Measurements from ENCODE around the gene SUCNR1. TPM values are rescaled to one million over a fixed set of nuclear protein-coding genes. Genes with fewer than 3 reads are reported as not detected.

Gene SUCNR1
- total and polyA plus RNA-seq, 5 donors from 2014 or later = 0.17 TPM; not detected in 4

DNA sequence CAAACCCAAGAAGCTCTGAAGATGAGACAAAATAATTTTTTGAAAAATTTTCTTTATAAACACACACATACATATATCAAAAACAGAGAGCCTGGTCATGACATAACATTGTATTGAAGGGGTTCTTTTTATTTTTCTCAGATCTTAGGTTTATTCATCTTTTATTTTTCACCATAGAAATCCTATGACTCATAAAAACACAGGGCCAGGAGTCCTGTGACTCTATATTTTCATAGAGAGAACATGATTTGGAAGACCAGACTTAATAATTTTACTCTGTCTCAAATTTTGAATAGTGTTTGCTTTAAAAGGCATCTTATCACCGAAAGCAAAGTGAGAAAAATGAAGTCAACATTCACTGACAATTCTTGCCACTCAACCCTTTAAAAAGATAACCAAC, 57.7 kb downstream of the SUCNR1 start:
- no peaks in the 10 kb centered on the region for H3K9me3 ChIP-seq (ENCODE audit: control insufficient read depth in 2 of 2, low read length in 2 of 2)
- peaks cover 0 to 2% (median 0%) of the 10 kb centered on the region in 7 donors for H3K9me3 Mint-ChIP-seq
- no peak for ATAC-seq (ENCODE audit: low read depth in 2 of 2)

DNA sequence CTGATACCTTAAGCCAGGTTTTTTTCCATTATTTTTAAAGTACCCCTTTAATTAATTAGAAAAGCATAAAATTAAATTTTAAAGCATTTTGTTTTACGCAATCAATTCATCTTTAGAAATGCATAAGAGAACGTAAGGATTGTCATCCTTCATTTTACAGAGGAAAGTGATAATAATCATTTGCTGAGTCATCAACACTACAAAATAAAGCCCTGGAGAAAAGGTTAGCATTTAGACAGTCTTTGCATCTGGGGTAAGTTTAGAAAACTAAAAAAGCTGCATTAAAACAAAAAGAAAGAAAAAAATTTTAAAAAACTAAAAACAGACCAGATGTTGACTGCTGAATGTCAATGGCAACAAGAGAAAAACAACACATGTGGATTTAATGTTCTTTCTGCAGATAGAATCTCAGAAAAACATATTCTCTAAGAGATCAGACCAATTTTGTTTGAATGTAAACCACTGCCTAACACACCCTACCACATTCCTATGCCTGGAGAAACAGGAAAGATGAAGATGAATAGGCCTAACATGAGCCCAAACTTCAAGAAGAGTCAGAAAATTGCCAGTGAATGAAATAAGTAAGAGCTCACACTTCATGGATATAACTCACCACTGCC, 59.9 kb downstream of the SUCNR1 start:
- H3K4me3 ChIP-seq (ENCODE audit: low read depth, low read length) = no peak overlapping the region
- ATAC-seq (ENCODE audit: low read depth in 2 of 2) = no peak
- no peak for DNase-seq
- Mint-ChIP-seq H3K4me3 (no peak overlapping the region), H3K4me1 (peaks cover 0 to 3% (median 0%) of the 10 kb centered on the region in 4 donors), H3K9me3 (peaks cover 0 to 2% (median 0%) of the 10 kb centered on the region in 7 donors), H3K27me3 (peaks cover 15% of the 10 kb centered on the region), H3K27ac (no peak overlapping the region), H3K36me3 (no peaks in the 10 kb centered on the region)
- H3K27ac ChIP-seq (ENCODE audit: insufficient read depth, low read length, poor library complexity, severe bottlenecking) = no peak overlapping the region
- no peaks in the 10 kb centered on the region for H3K4me1 ChIP-seq (ENCODE audit: control insufficient read depth, insufficient read depth, low read length, poor library complexity, severe bottlenecking)
- H3K27me3 ChIP-seq (ENCODE audit: control insufficient read depth, insufficient read depth, low read length) = peaks cover 3% of the 10 kb centered on the region
- H3K36me3 ChIP-seq (ENCODE audit: control insufficient read depth, insufficient read depth, low read length) = no peaks in the 10 kb centered on the region
- H3K9me3 ChIP-seq (ENCODE audit: control insufficient read depth in 2 of 2, low read length in 2 of 2) = no peaks in the 10 kb centered on the region

More for the DNA sequence above, 57.7 kb downstream of the SUCNR1 start:
- Histone ChIP-seq H3K4me1 (ENCODE audit: control insufficient read depth, insufficient read depth, low read length, poor library complexity, severe bottlenecking) (no peaks in the 10 kb centered on the region), H3K4me3 (ENCODE audit: low read depth, low read length) (no peak overlapping the region), H3K36me3 (ENCODE audit: control insufficient read depth, insufficient read depth, low read length) (no peaks in the 10 kb centered on the region), H3K27me3 (ENCODE audit: control insufficient read depth, insufficient read depth, low read length) (peaks cover 3% of the 10 kb centered on the region), H3K27ac (ENCODE audit: insufficient read depth, low read length, poor library complexity, severe bottlenecking) (no peak overlapping the region)
- Mint-ChIP-seq H3K36me3 (no peaks in the 10 kb centered on the region), H3K27ac (no peak overlapping the region), H3K4me3 (no peak overlapping the region), H3K27me3 (peaks cover 7% of the 10 kb centered on the region), H3K4me1 (peaks cover 0 to 4% (median 1%) of the 10 kb centered on the region in 4 donors)
- no peak for DNase-seq

Other genes starting within 250 kb of the SUCNR1 start
- gene AADACL2, start 139.7 kb upstream of the SUCNR1 start, total RNA-seq = not detected
- not detected for gene AADACL2, start 139.7 kb upstream of the SUCNR1 start, polyA plus RNA-seq
- not detected for gene AADAC, start 59.5 kb upstream of the SUCNR1 start, total RNA-seq
- gene AADAC, start 59.5 kb upstream of the SUCNR1 start, polyA plus RNA-seq = not detected

Data from CD4-positive, CD25-positive, alpha-beta regulatory T cell (primary cell).